CD4-positive, alpha-beta T cell treated with Interleukin-15 for 4 hours (primary cell): ENCODE results near the gene RPP14.

ENCODE experiments used
- DNase-seq: peaks from one replicate; pipeline ENCODE4 v3.0.0-alpha.2; 2020; ENCODE audit warnings: low spot score

RPP14 gene

DNA sequence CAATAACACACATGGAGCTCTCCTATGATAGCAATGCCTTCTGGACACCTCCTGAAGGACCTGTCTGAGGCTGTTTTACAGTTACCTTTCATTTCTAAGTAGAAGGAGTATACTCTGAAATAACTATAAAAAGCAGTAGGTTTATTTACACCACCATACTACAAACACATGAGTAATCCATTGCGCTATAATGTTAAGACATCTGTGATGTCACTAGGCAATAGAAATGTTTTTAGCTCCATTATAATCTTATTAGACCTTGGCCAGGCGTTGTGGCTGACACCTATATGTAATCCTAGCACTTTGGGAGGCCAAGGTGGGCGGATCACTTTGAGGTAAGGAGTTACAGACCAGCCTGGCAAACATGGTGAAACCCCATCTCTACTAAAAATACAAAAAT is 51.4 kb downstream of the RPP14 start:
- no peak for DNase-seq

DNA sequence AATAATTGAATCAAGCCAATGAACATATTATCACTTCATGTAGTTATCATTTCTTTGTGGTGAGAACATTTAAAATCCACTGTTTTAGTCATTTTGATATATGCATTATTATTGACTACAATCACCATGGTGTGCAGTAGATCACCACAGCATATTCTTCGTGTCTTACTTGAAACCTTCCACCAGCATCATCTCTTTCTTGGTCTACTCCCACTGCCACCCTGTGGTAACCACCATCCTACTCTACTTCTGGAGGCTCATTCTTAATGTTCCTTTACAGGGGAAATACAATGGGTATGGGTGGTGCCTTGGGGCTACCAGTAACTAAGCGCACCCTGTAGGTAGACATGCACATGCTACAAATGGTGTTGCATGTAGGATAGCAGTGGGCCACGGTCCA is 52.0 kb downstream of the RPP14 start:
- no peak for DNase-seq

DNA sequence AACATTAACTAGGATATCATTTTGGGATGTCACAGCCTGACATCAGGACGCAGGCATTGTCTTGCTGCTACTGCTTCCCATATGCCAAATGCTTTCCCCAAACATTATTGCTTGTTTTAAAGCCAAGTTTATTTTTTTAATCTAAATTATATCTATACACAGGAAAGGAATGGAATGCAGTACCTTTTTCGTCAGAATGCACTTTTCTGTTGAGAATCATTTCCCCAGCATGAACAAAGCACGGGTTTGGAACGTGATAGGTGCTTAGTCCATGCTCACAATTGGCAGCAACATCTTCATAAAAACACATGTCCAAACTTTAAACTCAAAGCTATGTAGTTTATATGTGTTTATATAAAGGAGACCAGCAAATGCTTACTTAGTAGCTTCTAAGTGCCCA is 52.8 kb downstream of the RPP14 start:
- DNase-seq = no peak

DNA sequence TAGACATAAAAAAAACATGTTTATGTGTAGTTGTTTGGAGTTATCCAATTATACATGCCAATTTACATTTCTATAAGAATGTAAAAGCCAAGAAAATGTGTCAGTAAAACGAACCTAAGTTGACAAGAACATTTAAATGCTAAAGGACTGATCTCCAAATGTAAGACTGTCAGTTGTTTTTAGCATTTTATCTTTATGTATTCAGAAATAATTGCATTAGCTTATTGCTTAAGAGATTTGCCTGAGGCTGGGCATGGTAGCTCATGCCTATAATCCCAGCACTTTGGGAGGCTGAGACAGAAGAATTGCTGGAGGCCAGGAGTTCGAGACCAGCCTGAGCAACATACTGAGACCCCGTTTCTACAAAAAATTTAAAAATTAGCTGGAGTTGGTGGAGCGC is 53.6 kb downstream of the RPP14 start:
- no peak for DNase-seq

DNA sequence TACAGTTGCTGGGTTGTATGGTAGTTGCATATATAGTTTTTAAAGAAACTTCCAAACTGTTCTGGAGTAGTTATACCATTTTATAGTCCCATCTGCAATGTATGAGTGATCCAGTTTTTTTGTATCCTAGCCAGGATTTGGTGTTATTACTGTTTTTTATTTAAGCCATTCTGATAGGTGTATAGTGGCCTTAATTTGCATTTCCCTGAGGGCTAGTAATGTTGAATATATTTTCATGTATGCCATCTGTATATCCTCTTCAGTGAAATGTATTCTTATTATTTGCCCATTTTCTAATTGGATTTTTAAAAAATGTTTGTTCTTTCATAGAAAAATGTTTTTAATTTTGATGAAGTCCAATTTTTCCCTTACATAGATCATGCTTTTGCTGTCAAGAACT is 55.8 kb downstream of the RPP14 start:
- no peak for DNase-seq

DNA sequence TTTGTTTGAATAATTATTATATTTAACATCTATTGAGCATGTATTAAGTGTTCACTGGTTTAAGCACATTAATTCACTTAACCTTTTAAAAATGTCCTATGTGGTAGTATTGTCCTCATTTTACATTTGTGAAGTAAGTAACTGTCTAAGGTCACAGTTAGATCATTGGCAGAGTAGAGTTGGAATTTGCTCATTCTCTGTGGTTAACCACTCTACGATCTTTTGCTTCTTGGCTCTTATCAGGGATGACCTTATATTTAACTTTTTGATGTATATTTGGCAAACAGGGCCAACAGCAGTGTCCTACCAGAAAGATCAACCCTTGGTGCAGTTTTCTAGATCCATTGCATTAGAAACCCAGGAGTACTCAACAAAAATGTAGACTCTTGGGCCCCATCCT is 60.7 kb downstream of the RPP14 start:
- DNase-seq = no peak

DNA sequence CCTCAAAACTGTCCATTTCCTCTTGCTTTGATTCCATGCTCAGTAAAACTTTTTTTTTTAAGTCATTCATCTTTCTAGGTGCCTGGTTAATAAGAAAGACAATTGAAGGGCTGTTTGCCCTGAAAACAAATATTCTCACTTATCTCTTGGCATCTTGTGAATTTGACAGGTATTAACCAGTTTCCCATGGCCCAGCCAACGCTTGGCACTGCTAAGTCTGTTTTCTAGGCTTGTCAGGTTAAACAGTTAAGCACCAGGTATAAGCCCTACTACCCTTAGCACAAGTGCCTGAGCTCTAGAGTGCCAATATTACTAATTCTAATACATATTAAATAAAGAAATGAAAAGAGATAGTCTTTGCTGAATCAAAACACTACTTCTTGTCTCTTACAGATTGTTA is 63.0 kb downstream of the RPP14 start:
- DNase-seq = no peak
